H9 (cell line): ENCODE results near the gene CPXM2. TPM values are rescaled to one million over a fixed set of nuclear protein-coding genes. Genes with fewer than 3 reads are reported as not detected.

Source experiments
- DNase-seq: peaks from one replicate; pipeline ENCODE4 v3.0.0-alpha.2; 2017
- H2AFZ ChIP-seq: one replicate; pipeline ENCODE4 v1.6.1; 2013; ENCODE audit warnings: mild to moderate bottlenecking, low read length, control low read depth, moderate library complexity
- H2AK5ac ChIP-seq: 2 replicates; pipeline ENCODE4 v1.6.1; 2013; ENCODE audit warnings: low read length, control low read depth, mixed read lengths; ENCODE audit not compliant: insufficient read length
- H2BK120ac ChIP-seq: one replicate; pipeline ENCODE4 v1.6.1; 2013; ENCODE audit warnings: low read depth, mild to moderate bottlenecking, low read length, control low read depth, inconsistent platforms; ENCODE audit not compliant: poor library complexity, severe bottlenecking
- H2BK12ac ChIP-seq: 2 replicates; pipeline ENCODE4 v1.6.1; 2013; ENCODE audit warnings: low read length, control low read depth, mixed read lengths, low read depth; ENCODE audit not compliant: insufficient read length
- H2BK15ac ChIP-seq: 2 replicates; pipeline ENCODE4 v1.6.1; 2013; ENCODE audit warnings: low read depth, low read length, control low read depth
- H2BK20ac ChIP-seq: one replicate; pipeline ENCODE4 v1.6.1; 2013; ENCODE audit warnings: low read depth, mild to moderate bottlenecking, low read length, control low read depth, inconsistent platforms; ENCODE audit not compliant: poor library complexity, severe bottlenecking
- H2BK5ac ChIP-seq: 2 replicates; pipeline ENCODE4 v1.6.1; 2013; ENCODE audit warnings: low read length, control low read depth, mixed read lengths; ENCODE audit not compliant: insufficient read length
- H3K14ac ChIP-seq: 2 replicates; pipeline ENCODE4 v1.6.1; 2013; ENCODE audit warnings: low read length, control low read depth; ENCODE audit not compliant: insufficient read depth
- H3K18ac ChIP-seq: 2 replicates; pipeline ENCODE4 v1.6.1; 2013; ENCODE audit warnings: low read depth, mild to moderate bottlenecking, mixed read lengths, low read length, control low read depth; ENCODE audit not compliant: insufficient read length
- H3K23ac ChIP-seq: 2 replicates; pipeline ENCODE4 v1.6.1; 2013; ENCODE audit warnings: low read length, control low read depth, mixed read lengths, low read depth; ENCODE audit not compliant: insufficient read length
- H3K23me2 ChIP-seq: 2 replicates; pipeline ENCODE4 v1.6.1; 2013; ENCODE audit warnings: low read depth, mild to moderate bottlenecking, mixed read lengths, low read length, control low read depth; ENCODE audit not compliant: insufficient read length, poor library complexity, severe bottlenecking
- H3K27ac ChIP-seq: 2 replicates; pipeline ENCODE4 v1.5.1; 2013; ENCODE audit warnings: low read length, control low read depth, mixed read lengths, low read depth; ENCODE audit not compliant: insufficient read length
- H3K27me3 ChIP-seq: 2 replicates; pipeline ENCODE4 v1.6.1; 2013; ENCODE audit warnings: low read length, control low read depth, inconsistent platforms; ENCODE audit not compliant: insufficient read depth
- H3K4ac ChIP-seq: 2 replicates; pipeline ENCODE4 v1.6.1; 2013; ENCODE audit warnings: low read depth, mild to moderate bottlenecking, control low read depth, inconsistent platforms, low read length, moderate library complexity
- H3K4me1 ChIP-seq: 2 replicates; pipeline ENCODE4 v1.6.1; 2013; ENCODE audit warnings: low read length, control low read depth, inconsistent platforms; ENCODE audit not compliant: insufficient read depth
- H3K4me2 ChIP-seq: 2 replicates; pipeline ENCODE4 v1.6.1; 2013; ENCODE audit warnings: low read length, control low read depth, mixed read lengths; ENCODE audit not compliant: insufficient read length, insufficient read depth
- H3K56ac ChIP-seq: 2 replicates; pipeline ENCODE4 v1.6.1; 2013; ENCODE audit warnings: low read depth, mild to moderate bottlenecking, mixed read lengths, low read length, control low read depth; ENCODE audit not compliant: insufficient read length
- H3K79me1 ChIP-seq: 2 replicates; pipeline ENCODE4 v1.6.1; 2013; ENCODE audit warnings: low read depth, mild to moderate bottlenecking, moderate library complexity, low read length, control low read depth, inconsistent platforms; ENCODE audit not compliant: insufficient read depth, poor library complexity, severe bottlenecking
- H3K79me2 ChIP-seq: 2 replicates; pipeline ENCODE4 v1.6.1; 2013; ENCODE audit warnings: low read length, control low read depth, inconsistent platforms; ENCODE audit not compliant: insufficient read depth
- H3K9ac ChIP-seq: 2 replicates; pipeline ENCODE4 v1.6.1; 2013; ENCODE audit warnings: low read length, control low read depth, mixed read lengths; ENCODE audit not compliant: insufficient read length; ENCODE audit errors: extremely low read depth
- H3K9me3 ChIP-seq: one replicate; pipeline ENCODE4 v1.6.1; 2013; ENCODE audit warnings: low read depth, low read length, inconsistent platforms; ENCODE audit not compliant: control insufficient read depth
- H3T11ph ChIP-seq: one replicate; pipeline ENCODE4 v1.6.1; 2013; ENCODE audit warnings: mild to moderate bottlenecking, low read length, control low read depth, inconsistent platforms
- H4K20me1 ChIP-seq: one replicate; pipeline ENCODE4 v1.6.1; 2013; ENCODE audit not compliant: control insufficient read depth, insufficient read length, insufficient read depth
- H4K5ac ChIP-seq: 2 replicates; pipeline ENCODE4 v1.6.1; 2013; ENCODE audit warnings: low read depth, mild to moderate bottlenecking, mixed read lengths, low read length, control low read depth; ENCODE audit not compliant: insufficient read length
- H4K8ac ChIP-seq: replicated peaks from 2 replicates; pipeline ENCODE4 v1.6.1; 2013; ENCODE audit warnings: low read length, control low read depth, mixed read lengths, low read depth; ENCODE audit not compliant: insufficient read length
- H4K91ac ChIP-seq: 2 replicates; pipeline ENCODE4 v1.6.1; 2013; ENCODE audit warnings: low read depth, mild to moderate bottlenecking, moderate library complexity, mixed read lengths, low read length, control low read depth; ENCODE audit not compliant: insufficient read length
- H3K27ac Mint-ChIP-seq, 3 experiments: 2 replicates in 2 of 3; 3 replicates in 1 of 3; pipeline ENCODE4 v1.8.0; 2020 to 2021; ENCODE audit warnings: mixed read lengths in 3 of 3, mild to moderate bottlenecking in 1 of 3, moderate library complexity in 1 of 3
- H3K27me3 Mint-ChIP-seq: 2 replicates; pipeline ENCODE4 v1.8.0; 2021; ENCODE audit warnings: low read depth, mild to moderate bottlenecking, moderate library complexity, mixed read lengths
- H3K36me3 Mint-ChIP-seq, 3 experiments: 2 replicates in 2 of 3; 3 replicates in 1 of 3; pipeline ENCODE4 v1.8.0; 2020 to 2021; ENCODE audit warnings: low read depth in 3 of 3, mixed read lengths in 3 of 3; ENCODE audit not compliant: insufficient read depth in 1 of 3
- H3K4me1 Mint-ChIP-seq, 2 experiments: 2 replicates each; pipeline ENCODE4 v1.8.0; 2020; ENCODE audit warnings: mixed read lengths in 2 of 2
- H3K4me3 Mint-ChIP-seq, 2 experiments: 2 replicates in 1 of 2; 3 replicates in 1 of 2; pipeline ENCODE4 v1.8.0; 2020 to 2021; ENCODE audit warnings: mild to moderate bottlenecking in 2 of 2, mixed read lengths in 2 of 2, moderate library complexity in 1 of 2
- H3K9me3 Mint-ChIP-seq, 2 experiments: 2 replicates in 1 of 2; 3 replicates in 1 of 2; pipeline ENCODE4 v1.8.0; 2020; ENCODE audit warnings: mild to moderate bottlenecking in 2 of 2, mixed read lengths in 2 of 2, moderate library complexity in 1 of 2
- WGBS: extraction: QIAGEN DNeasy Blood & Tissue Kit; methylation state at CpG from one replicate; pipeline ENCODE4 v1.1.7; 2013; ENCODE audit warnings: missing lambda C conversion rate, low lambda C conversion rate, mixed read lengths; ENCODE audit not compliant: insufficient read length; ENCODE audit errors: extremely low coverage; 5-methylcytosine and 5-hydroxymethylcytosine counted together
- total RNA-seq: library from RNA; stranded (reverse); gene quantifications from 2 replicates; pipeline ENCODE4 v1.2.1, GENCODE V29; 2021
- TF ChIP-seq, protein P1 (sequence below): fragments of 200-600 bp; sonication (generic); conservative IDR thresholded peaks from 3 replicates; pipeline ENCODE4 v1.8.0; 2021; ENCODE audit warnings: antibody characterized with exemption, mild to moderate bottlenecking

The CPXM2 gene
- total RNA-seq, 1 experiment from 2014 or later: 1.7 TPM

GRCh38 chr10:123888751-123889150 lies 2.9 kb downstream of the CPXM2 start:
- Histone ChIP-seq H3K79me2 (no peaks in the 10 kb centered on the region; the same call in 1 of the 2 replicates), H4K20me1 (no peaks in the 10 kb centered on the region), H4K8ac (no peak overlapping the region), H2AK5ac (no peak overlapping the region), H2BK5ac (no peak overlapping the region), H3K27me3 (no peaks in the 10 kb centered on the region; the same call in 1 of the 2 replicates), H3K9ac (no peak overlapping the region), H3K23me2 (peaks cover 7% of the 10 kb centered on the region), H2AFZ (no peak overlapping the region), H2BK12ac (no peak overlapping the region), H3K23ac (no peak overlapping the region), H3K4ac (no peak overlapping the region), H3K4me2 (no peak overlapping the region), H3K9me3 (no peaks in the 10 kb centered on the region), H4K91ac (no peak overlapping the region), H3K79me1 (no peaks in the 10 kb centered on the region), H3K14ac (no peak overlapping the region), H3K27ac (no peak overlapping the region), H3K18ac (no peak overlapping the region), H3T11ph (no peak overlapping the region), H4K5ac (no peak overlapping the region), H3K4me1 (peaks cover 3% of the 10 kb centered on the region; the same call in 1 of the 2 replicates), H2BK20ac (no peak overlapping the region), H2BK120ac (no peak overlapping the region), H2BK15ac (no peak overlapping the region), H3K56ac (no peak overlapping the region)
- no peak overlapping the region for H3K27ac Mint-ChIP-seq
- DNase-seq: no peak
- peaks cover 0 to 3% of the 10 kb centered on the region in 2 experiments; a peak in 2 of 5 replicates for H3K9me3 Mint-ChIP-seq
- no CpG with 5 or more reads among the region's 5 CpGs for WGBS
- H3K27me3 Mint-ChIP-seq: peaks cover 42% of the 10 kb centered on the region
- H3K36me3 Mint-ChIP-seq: no peaks in the 10 kb centered on the region
- H3K4me1 Mint-ChIP-seq: peaks cover 12 to 35% of the 10 kb centered on the region in 2 experiments
- no peak overlapping the region for H3K4me3 Mint-ChIP-seq
- TF ChIP-seq, protein P1, sequence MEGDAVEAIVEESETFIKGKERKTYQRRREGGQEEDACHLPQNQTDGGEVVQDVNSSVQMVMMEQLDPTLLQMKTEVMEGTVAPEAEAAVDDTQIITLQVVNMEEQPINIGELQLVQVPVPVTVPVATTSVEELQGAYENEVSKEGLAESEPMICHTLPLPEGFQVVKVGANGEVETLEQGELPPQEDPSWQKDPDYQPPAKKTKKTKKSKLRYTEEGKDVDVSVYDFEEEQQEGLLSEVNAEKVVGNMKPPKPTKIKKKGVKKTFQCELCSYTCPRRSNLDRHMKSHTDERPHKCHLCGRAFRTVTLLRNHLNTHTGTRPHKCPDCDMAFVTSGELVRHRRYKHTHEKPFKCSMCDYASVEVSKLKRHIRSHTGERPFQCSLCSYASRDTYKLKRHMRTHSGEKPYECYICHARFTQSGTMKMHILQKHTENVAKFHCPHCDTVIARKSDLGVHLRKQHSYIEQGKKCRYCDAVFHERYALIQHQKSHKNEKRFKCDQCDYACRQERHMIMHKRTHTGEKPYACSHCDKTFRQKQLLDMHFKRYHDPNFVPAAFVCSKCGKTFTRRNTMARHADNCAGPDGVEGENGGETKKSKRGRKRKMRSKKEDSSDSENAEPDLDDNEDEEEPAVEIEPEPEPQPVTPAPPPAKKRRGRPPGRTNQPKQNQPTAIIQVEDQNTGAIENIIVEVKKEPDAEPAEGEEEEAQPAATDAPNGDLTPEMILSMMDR: no peak
